HepG2 (cell line): ENCODE results near the gene SLC16A3. TPM values are rescaled to one million over a fixed set of nuclear protein-coding genes. Genes with fewer than 3 reads are reported as not detected.
A peak's percentile ranks its signal among the peaks of the same experiment; 100 is the strongest.

Experiments
- ARHGAP35 ChIP-seq: sonication (generic); formaldehyde crosslinking; IDR thresholded peaks from 2 replicates; pipeline ENCODE4 v1.9.0; 2022; ENCODE audit warnings: mild to moderate bottlenecking, inconsistent platforms, moderate library complexity, missing genetic modification reagents, borderline replicate concordance
- MEF2D ChIP-seq: sonication (generic); formaldehyde crosslinking; IDR thresholded peaks from 2 replicates; pipeline ENCODE4 v1.5.1; 2020; ENCODE audit warnings: mild to moderate bottlenecking, missing genetic modification reagents
- NKX3-1 ChIP-seq: sonication (generic); formaldehyde crosslinking; IDR thresholded peaks from 2 replicates; pipeline ENCODE4 v1.5.0; 2020; ENCODE audit warnings: missing genetic modification reagents
- SOX13 ChIP-seq, 3 experiments: fragments of 450-650 bp in 1 of 3; sonication (generic) in 1 of 3; formaldehyde crosslinking in 1 of 3; IDR thresholded peaks in 2 of 3; conservative IDR thresholded peaks in 1 of 3; 2 replicates each; pipeline versions ENCODE4 v1.5.0 to v1.6.1; 2016 to 2020; ENCODE audit warnings: antibody characterized with exemption in 1 of 3, mild to moderate bottlenecking in 1 of 3, missing compliant biosample characterization in 1 of 3, missing genetic modification reagents in 1 of 3, moderate library complexity in 1 of 3
- XRCC5 ChIP-seq: fragments of 200-400 bp; formaldehyde crosslinking; optimal IDR thresholded peaks from 2 replicates; pipeline ENCODE3; 2017; ENCODE audit warnings: mild to moderate bottlenecking, low read length
- ZBTB26 ChIP-seq: IDR thresholded peaks from 2 replicates; pipeline ENCODE4 v1.6.1; 2016; ENCODE audit warnings: missing compliant biosample characterization, missing genetic modification reagents, borderline replicate concordance
- ZBTB33 ChIP-seq: sonication (generic); formaldehyde crosslinking; IDR thresholded peaks from 2 replicates; pipeline ENCODE4 v1.4.0; 2020; ENCODE audit warnings: missing genetic modification reagents
- ZBTB39 ChIP-seq: sonication (generic); formaldehyde crosslinking; IDR thresholded peaks from 2 replicates; pipeline ENCODE4 v1.5.0; 2020; ENCODE audit warnings: missing genetic modification reagents
- ZBTB7B ChIP-seq: sonication (generic); formaldehyde crosslinking; IDR thresholded peaks from 2 replicates; pipeline ENCODE4 v1.4.0; 2020; ENCODE audit warnings: missing genetic modification reagents
- ZFP1 ChIP-seq: IDR thresholded peaks from 2 replicates; pipeline ENCODE4 v1.6.1; 2016
- ZFP36 ChIP-seq: fragments of 150-350 bp; IDR thresholded peaks from 2 replicates; pipeline ENCODE4 v1.6.1; 2018; ENCODE audit warnings: borderline replicate concordance, low read length, low read depth; ENCODE audit not compliant: partially characterized antibody
- ZNF589 ChIP-seq: sonication (generic); formaldehyde crosslinking; conservative IDR thresholded peaks from 2 replicates; pipeline ENCODE4 v1.8.0; 2022; ENCODE audit warnings: mild to moderate bottlenecking, moderate library complexity, missing genetic modification reagents
- ZNF598 ChIP-seq: sonication (generic); formaldehyde crosslinking; IDR thresholded peaks from 2 replicates; pipeline ENCODE4 v1.5.1; 2020; ENCODE audit warnings: mild to moderate bottlenecking, missing genetic modification reagents, borderline replicate concordance
- ZNF660 ChIP-seq: sonication (generic); formaldehyde crosslinking; IDR thresholded peaks from 2 replicates; pipeline ENCODE4 v1.5.1; 2020; ENCODE audit warnings: mild to moderate bottlenecking, low read depth, missing genetic modification reagents, borderline replicate concordance
- ZNF678 ChIP-seq: sonication (generic); formaldehyde crosslinking; IDR thresholded peaks from 2 replicates; pipeline ENCODE4 v1.4.0; 2020; ENCODE audit warnings: mild to moderate bottlenecking, missing genetic modification reagents
- ZNF704 ChIP-seq: sonication (generic); formaldehyde crosslinking; IDR thresholded peaks from 2 replicates; pipeline ENCODE4 v1.8.1; 2023; ENCODE audit warnings: mild to moderate bottlenecking, inconsistent platforms, moderate library complexity, missing genetic modification reagents, borderline replicate concordance
- polyA plus RNA-seq, 8 experiments: library from polyadenylated mRNA; depleted of rRNA in 3 of 8; stranded (reverse) in 7 of 8; unstranded in 1 of 8; fragments of >200 nt; fragmentation: Illumina TruSeq in 4 of 8; extraction: Trizol in 4 of 8; gene quantifications; 2 replicates each; pipeline versions ENCODE4 v1.2.1 to v1.2.3, GENCODE V29; 2011 to 2016; ENCODE audit warnings: low read depth in 4 of 8, missing spikeins in 1 of 8, mixed read lengths in 1 of 8; ENCODE audit not compliant: insufficient read depth in 1 of 8
- total RNA-seq, 5 experiments: library from RNA; depleted of rRNA; stranded (reverse); fragments of >200 nt; fragmentation: Illumina TruSeq; extraction: Trizol; gene quantifications; 2 replicates each; pipeline ENCODE4 v1.2.3, GENCODE V29; 2016; ENCODE audit warnings: low read depth in 1 of 5
- TF ChIP-seq, protein P1 (sequence below): sonication (generic); formaldehyde crosslinking; IDR thresholded peaks from 2 replicates; pipeline ENCODE4 v1.4.0; 2020; ENCODE audit warnings: missing genetic modification reagents
- TF ChIP-seq, protein P2 (sequence below): sonication (generic); formaldehyde crosslinking; IDR thresholded peaks from 2 replicates; pipeline ENCODE4 v1.5.1; 2020; ENCODE audit warnings: missing genetic modification reagents, mild to moderate bottlenecking, borderline replicate concordance

The SLC16A3 gene
- total and polyA plus RNA-seq, 2 of the 13 experiments (the other 11 are each of a cell fraction or from before 2014, with no cell fraction given): 242 to 349 TPM

GRCh38 chr17:82231562-82232321, 2.9 kb downstream of the SLC16A3 start (continued):
- peak; percentile 56; the same call in 1 of the 2 replicates for TF ChIP-seq ZBTB26 (CRISPR knock-in tag)
- no peak for TF ChIP-seq ZNF660 (CRISPR knock-in tag)
- TF ChIP-seq XRCC5: peak; percentile 81
- TF ChIP-seq SOX13 (IDR thresholded peaks at IDR 0.05): no peak
- TF ChIP-seq SOX13 (CRISPR knock-in tag; conservative IDR thresholded peaks at IDR 0.05 in 1 of 2, IDR thresholded peaks at IDR 0.05 in 1 of 2): peak in 1 of 2 experiments; percentile 86; a peak in 2 of 4 replicates
- peak; percentile 100 for TF ChIP-seq ZBTB7B (CRISPR knock-in tag)
- TF ChIP-seq, protein P1, sequence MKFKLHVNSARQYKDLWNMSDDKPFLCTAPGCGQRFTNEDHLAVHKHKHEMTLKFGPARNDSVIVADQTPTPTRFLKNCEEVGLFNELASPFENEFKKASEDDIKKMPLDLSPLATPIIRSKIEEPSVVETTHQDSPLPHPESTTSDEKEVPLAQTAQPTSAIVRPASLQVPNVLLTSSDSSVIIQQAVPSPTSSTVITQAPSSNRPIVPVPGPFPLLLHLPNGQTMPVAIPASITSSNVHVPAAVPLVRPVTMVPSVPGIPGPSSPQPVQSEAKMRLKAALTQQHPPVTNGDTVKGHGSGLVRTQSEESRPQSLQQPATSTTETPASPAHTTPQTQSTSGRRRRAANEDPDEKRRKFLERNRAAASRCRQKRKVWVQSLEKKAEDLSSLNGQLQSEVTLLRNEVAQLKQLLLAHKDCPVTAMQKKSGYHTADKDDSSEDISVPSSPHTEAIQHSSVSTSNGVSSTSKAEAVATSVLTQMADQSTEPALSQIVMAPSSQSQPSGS: peak; percentile 91
- TF ChIP-seq, protein P2, sequence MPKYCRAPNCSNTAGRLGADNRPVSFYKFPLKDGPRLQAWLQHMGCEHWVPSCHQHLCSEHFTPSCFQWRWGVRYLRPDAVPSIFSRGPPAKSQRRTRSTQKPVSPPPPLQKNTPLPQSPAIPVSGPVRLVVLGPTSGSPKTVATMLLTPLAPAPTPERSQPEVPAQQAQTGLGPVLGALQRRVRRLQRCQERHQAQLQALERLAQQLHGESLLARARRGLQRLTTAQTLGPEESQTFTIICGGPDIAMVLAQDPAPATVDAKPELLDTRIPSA (CRISPR knock-in tag): no peak
- no peak for TF ChIP-seq ZFP36
- peak; percentile 66 for TF ChIP-seq ZBTB33 (CRISPR knock-in tag)
- no peak for TF ChIP-seq ARHGAP35
- TF ChIP-seq ZNF704 (CRISPR knock-in tag): peak; percentile 37; the same call in 1 of the 2 replicates
- TF ChIP-seq ZFP1 (CRISPR knock-in tag): peak; percentile 51; the same call in 1 of the 2 replicates
- peak; percentile 56 for TF ChIP-seq NKX3-1
- TF ChIP-seq ZNF678: peak; percentile 78; the same call in 1 of the 2 replicates
- TF ChIP-seq MEF2D (CRISPR knock-in tag): peak; percentile 87
- no peak; the same call in 1 of the 2 replicates for TF ChIP-seq ZNF589 (CRISPR knock-in tag)
- 0 out of 2 replicates have a peak, but pooled peaks have one; percentile 42 for TF ChIP-seq ZBTB39 (CRISPR knock-in tag)
- peak; percentile 42; the same call in 1 of the 2 replicates for TF ChIP-seq ZNF598
